GM06990 (cell line): ENCODE data around the gene LY6G6C.

Source experiments
- DNase-seq: peaks from one replicate; pipeline ENCODE4 v3.0.0-alpha.2; 2011; ENCODE audit not compliant: insufficient read length; ENCODE audit errors: extremely low read depth
- H3K27me3 ChIP-seq: replicated peaks from 2 replicates; pipeline ENCODE4 v1.6.0; 2011; ENCODE audit warnings: low read length; ENCODE audit not compliant: control insufficient read depth, insufficient read depth
- H3K36me3 ChIP-seq: 2 replicates; pipeline ENCODE4 v1.5.1; 2011; ENCODE audit warnings: low read length; ENCODE audit not compliant: control insufficient read depth, insufficient read depth
- H3K4me3 ChIP-seq: replicated peaks from 2 replicates; pipeline ENCODE4 v1.5.1; 2011; ENCODE audit warnings: low read depth, mild to moderate bottlenecking, control low read depth, low read length
- TF ChIP-seq, protein P1 (sequence below): IDR thresholded peaks from 2 replicates; pipeline ENCODE4 v1.5.1; 2011; ENCODE audit warnings: low read length, control low read depth, mild to moderate bottlenecking, inconsistent platforms; ENCODE audit not compliant: insufficient read depth, poor library complexity, severe bottlenecking

Gene LY6G6C, protein sequence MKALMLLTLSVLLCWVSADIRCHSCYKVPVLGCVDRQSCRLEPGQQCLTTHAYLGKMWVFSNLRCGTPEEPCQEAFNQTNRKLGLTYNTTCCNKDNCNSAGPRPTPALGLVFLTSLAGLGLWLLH

DNA sequence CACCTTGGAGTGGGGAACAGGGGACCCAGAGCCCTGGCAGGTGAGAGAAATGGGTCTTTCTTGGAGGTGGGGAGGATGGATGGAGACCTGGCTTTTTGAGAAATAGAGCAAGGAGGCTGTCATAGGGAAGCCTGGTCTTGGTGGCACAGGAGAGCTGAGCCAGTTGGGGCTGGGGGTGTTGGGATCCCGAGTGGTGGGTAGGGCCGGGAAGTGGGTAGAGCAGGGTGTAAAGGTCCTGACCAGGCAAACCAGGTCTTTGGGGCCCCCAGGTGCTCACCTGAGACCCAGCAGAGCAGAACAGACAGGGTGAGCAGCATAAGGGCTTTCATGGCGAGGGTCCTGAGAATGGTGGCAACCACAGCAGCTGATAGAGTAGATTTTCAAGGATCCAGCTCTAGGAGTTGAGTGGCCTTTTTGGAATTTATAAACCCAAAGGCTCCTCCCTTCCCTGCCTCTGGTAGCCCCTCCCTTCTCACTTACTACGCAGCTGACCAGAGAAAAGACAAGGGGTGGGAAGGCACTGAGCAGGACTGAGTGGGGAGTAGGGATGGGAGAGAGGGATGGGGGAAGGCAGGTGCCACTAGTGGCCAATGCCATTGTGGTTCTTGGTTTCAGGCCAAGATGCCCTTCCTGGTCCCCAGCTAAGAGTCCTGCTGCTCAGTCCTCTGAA lies at the start of gene LY6G6C:
Gene LY6G6C, minus strand, starts transcription at position 396 of the 670 bp plus-strand sequence. Its CDS starts 67 bp downstream, at position 329.
- TF ChIP-seq, protein P1, sequence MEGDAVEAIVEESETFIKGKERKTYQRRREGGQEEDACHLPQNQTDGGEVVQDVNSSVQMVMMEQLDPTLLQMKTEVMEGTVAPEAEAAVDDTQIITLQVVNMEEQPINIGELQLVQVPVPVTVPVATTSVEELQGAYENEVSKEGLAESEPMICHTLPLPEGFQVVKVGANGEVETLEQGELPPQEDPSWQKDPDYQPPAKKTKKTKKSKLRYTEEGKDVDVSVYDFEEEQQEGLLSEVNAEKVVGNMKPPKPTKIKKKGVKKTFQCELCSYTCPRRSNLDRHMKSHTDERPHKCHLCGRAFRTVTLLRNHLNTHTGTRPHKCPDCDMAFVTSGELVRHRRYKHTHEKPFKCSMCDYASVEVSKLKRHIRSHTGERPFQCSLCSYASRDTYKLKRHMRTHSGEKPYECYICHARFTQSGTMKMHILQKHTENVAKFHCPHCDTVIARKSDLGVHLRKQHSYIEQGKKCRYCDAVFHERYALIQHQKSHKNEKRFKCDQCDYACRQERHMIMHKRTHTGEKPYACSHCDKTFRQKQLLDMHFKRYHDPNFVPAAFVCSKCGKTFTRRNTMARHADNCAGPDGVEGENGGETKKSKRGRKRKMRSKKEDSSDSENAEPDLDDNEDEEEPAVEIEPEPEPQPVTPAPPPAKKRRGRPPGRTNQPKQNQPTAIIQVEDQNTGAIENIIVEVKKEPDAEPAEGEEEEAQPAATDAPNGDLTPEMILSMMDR, result no peak
- H3K4me3 ChIP-seq, result no peak within 1 kb of the TSS
- no peaks in the 10 kb centered on the region; the same call in 1 of the 2 replicates for H3K27me3 ChIP-seq
- H3K36me3 ChIP-seq, result no peaks in the 10 kb centered on the region
- DNase-seq, result no peak

GRCh38 chr6:31770860-31771259 lies 49.3 kb upstream of the LY6G6C start:
- H3K27me3 ChIP-seq, result no peaks in the 10 kb centered on the region

DNA sequence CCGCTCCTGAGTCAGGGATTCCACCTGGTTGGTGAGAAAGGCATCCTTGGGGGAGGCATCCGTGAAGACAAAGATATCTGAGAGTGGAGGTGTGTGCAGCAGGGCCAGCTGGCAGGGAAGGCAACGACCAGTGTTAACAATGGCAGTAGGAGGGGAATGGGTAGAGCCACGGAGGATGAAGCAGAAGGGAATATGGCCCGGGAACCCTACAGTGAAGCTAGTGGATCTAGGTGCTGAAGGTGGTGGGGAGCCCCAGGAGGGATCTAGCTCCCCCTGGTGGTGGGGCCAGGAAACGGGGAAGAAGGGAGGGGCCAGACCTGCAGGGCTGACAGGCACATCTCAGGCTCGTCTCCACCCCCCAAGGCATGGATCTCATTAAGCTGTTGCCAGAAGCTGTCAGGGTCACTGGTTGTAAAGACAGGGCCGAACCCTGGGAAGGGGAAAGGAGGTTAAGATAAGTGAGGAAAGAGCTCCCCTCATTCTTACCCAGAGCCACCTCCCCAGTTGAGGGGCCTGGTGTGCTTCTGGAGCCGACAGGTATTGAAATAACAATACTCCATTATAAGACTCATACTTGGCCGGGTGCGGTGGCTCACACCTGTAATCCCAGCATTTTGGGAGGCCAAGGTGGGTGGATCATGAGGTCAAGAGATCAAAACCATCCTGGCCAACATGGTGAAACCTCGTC lies 48.3 kb upstream of the LY6G6C start:
- H3K27me3 ChIP-seq, result no peaks in the 10 kb centered on the region
- no peak overlapping the region for H3K4me3 ChIP-seq
- H3K36me3 ChIP-seq, result no peaks in the 10 kb centered on the region
- DNase-seq, result peak; percentile 73
- TF ChIP-seq, protein P1, result peak; percentile 93

More at GRCh38 chr6:31770860-31771259, 49.3 kb upstream of the LY6G6C start:
- no peak for DNase-seq
- Histone ChIP-seq H3K36me3 (no peaks in the 10 kb centered on the region), H3K4me3 (no peak overlapping the region)
- TF ChIP-seq, protein P1, result no peak

- peaks cover 2% of the 10 kb centered on the region; the same call in 1 of the 2 replicates for H3K36me3 ChIP-seq
- TF ChIP-seq, protein P1, result no peak
- DNase-seq, result no peak
- H3K27me3 ChIP-seq, result no peaks in the 10 kb centered on the region
- H3K4me3 ChIP-seq, result no peak overlapping the region
These were observed 47.1 kb upstream of the LY6G6C start for GRCh38 chr6:31768363-31769257.

GRCh38 chr6:31767096-31767645 lies 45.6 kb upstream of the LY6G6C start:
- DNase-seq, result no peak
- TF ChIP-seq, protein P1, result no peak
- Histone ChIP-seq H3K36me3 (peaks cover 5% of the 10 kb centered on the region), H3K4me3 (no peak overlapping the region), H3K27me3 (no peaks in the 10 kb centered on the region)
